Testis (tissue), 3 donors: Measurements from ENCODE around the gene CT45A5. TPM values are rescaled to one million over a fixed set of nuclear protein-coding genes. Genes with fewer than 3 reads are reported as not detected.
"Not testable (repeated sequence)": the region's sequence is repeated elsewhere in the genome, so short reads cannot be mapped to it uniquely, and the experiment has no call there.

ENCODE experiments used
- DNase-seq: peaks from one replicate; pipeline ENCODE4 v3.0.0-alpha.2; 2019
- H3K27ac ChIP-seq, 2 donors: fragments of 200-600 bp; sonication (generic); one replicate each; pipeline ENCODE4 v1.5.1; 2019
- H3K27me3 ChIP-seq: fragments of 200-600 bp; sonication (generic); one replicate; pipeline ENCODE4 v1.5.1; 2019
- H3K36me3 ChIP-seq: fragments of 200-600 bp; sonication (generic); one replicate; pipeline ENCODE4 v1.5.1; 2017; ENCODE audit warnings: low read depth; ENCODE audit errors: missing control alignments
- H3K4me1 ChIP-seq: fragments of 200-600 bp; sonication (generic); one replicate; pipeline ENCODE4 v1.5.1; 2019
- H3K4me3 ChIP-seq, 2 donors: fragments of 200-600 bp; sonication (generic); one replicate each; pipeline ENCODE4 v1.5.1; 2017 to 2019
- H3K9me3 ChIP-seq: fragments of 200-600 bp; sonication (generic); one replicate; pipeline ENCODE4 v1.5.1; 2017
- CTCF ChIP-seq, 3 experiments: fragments of 450-650 bp in 2 of 3; fragments of 200-600 bp in 1 of 3; sonication (generic) in 1 of 3; IDR thresholded peaks; one replicate each; pipeline ENCODE4 v1.5.1; 2016 to 2019; ENCODE audit warnings: antibody characterized with exemption in 3 of 3, mild to moderate bottlenecking in 2 of 3, moderate library complexity in 1 of 3
- POLR2A ChIP-seq: fragments of 450-650 bp; IDR thresholded peaks from one replicate; pipeline ENCODE4 v1.6.1; 2017; ENCODE audit warnings: antibody characterized with exemption, mild to moderate bottlenecking, moderate library complexity
- WGBS, 2 donors: methylation state at CpG; one replicate each; pipeline ENCODE4 v1.1.5; 2018; 5-methylcytosine and 5-hydroxymethylcytosine counted together
- intact Hi-C: fragments of 100-400 bp; cut with DNase I; formaldehyde crosslinking; loops from one replicate; pipeline ENCODE4 v1.15.1; 2023; ENCODE audit warnings: low total_unique reads
- polyA plus RNA-seq: library from polyadenylated mRNA; stranded (reverse); fragments of 350-450 nt; fragmentation: Illumina TruSeq; extraction: RNeasy Lipid Tissue Mini Kit (QIAGEN cat#74804); gene quantifications from one replicate; pipeline ENCODE4 v1.2.3, GENCODE V29; 2014; ENCODE audit warnings: low read depth, low replicate concordance; ENCODE audit not compliant: insufficient read depth
- total RNA-seq, 2 donors: library from RNA; depleted of rRNA; stranded (reverse); fragments of >200 nt; gene quantifications; one replicate each; pipeline ENCODE4 v1.2.3, GENCODE V29; 2016

The CT45A5 gene
- total and polyA plus RNA-seq, 3 donors from 2014 or later = 6.2 to 8.1 (median 6.7) TPM

DNA sequence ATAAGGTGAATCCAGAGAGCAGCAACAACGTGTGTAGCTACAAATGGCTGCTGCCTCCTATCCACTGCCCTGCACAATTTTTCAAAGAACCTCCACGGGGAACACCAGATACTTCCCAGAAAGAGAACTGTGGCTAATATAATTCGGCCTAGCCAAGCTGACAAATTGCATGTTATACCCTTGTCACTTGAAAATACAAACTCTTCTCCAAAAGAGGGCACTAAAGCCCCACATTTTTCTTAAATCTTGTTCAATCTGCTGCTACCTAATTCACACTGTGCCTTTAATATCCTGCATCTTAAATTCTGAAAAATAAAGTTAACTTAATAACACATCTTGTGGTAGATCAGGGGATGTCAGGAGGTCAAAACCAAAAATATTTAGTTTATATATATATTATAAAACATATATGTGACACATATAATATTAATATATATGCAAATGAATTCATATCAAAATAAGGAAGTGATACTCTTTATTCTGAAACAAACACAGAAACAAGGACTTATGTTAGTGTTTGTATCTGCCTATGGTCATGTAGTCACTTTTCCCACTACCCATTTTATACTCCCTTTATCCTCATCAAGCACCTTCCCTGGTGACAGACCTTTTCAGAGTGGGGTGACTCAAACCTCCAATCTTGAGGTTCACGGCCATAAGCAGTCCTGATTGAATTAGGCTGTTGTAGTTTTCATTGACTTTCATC is 47.8 kb downstream of the CT45A5 start:
- DNase-seq = no peak
- no peaks in the 10 kb centered on the region for H3K9me3 ChIP-seq
- intact Hi-C loops = no loop called here
- WGBS, 2 donors = 48 to 50% methylated on average over 2 to 4 of the region's 4 CpGs
- no peak overlapping the region for H3K4me3 ChIP-seq
- no peak overlapping the region for H3K27ac ChIP-seq
- H3K4me1 ChIP-seq = no peaks in the 10 kb centered on the region
- TF ChIP-seq POLR2A (no peak), CTCF (IDR thresholded peaks at IDR 0.05) (no peak)
- no peaks in the 10 kb centered on the region for H3K27me3 ChIP-seq
- H3K36me3 ChIP-seq = no peaks in the 10 kb centered on the region

GRCh38 chrX:135734666-135735065 is 50.6 kb downstream of the CT45A5 start:
- 63 to 67% methylated on average over 5 of the region's 5 CpGs for WGBS, 2 donors
- DNase-seq, intact Hi-C loops: not testable (repeated sequence)

More at GRCh38 chrX:135734666-135735065, 50.6 kb downstream of the CT45A5 start:
- H3K4me3 ChIP-seq, H3K27ac ChIP-seq, H3K4me1 ChIP-seq, H3K9me3 ChIP-seq, H3K27me3 ChIP-seq, H3K36me3 ChIP-seq: not testable (repeated sequence)

Other genes starting within 250 kb of the CT45A5 start
- gene CT45A1, start 71.9 kb downstream of the CT45A5 start, total RNA-seq = 10 to 100 TPM in 1 of 2 donors, 1 to 10 TPM in 1; 6.6 to 11.9 TPM
- 8.3 TPM for gene CT45A1, start 71.9 kb downstream of the CT45A5 start, polyA plus RNA-seq
- 10 to 100 TPM; 19.9 to 27.5 TPM for gene CT45A3, start 17.3 kb downstream of the CT45A5 start, total RNA-seq
- gene CT45A3, start 17.3 kb downstream of the CT45A5 start, polyA plus RNA-seq = 20.7 TPM
- not detected for gene CT45A6, start 17.3 kb upstream of the CT45A5 start, total RNA-seq
- not detected for gene CT45A6, start 17.3 kb upstream of the CT45A5 start, polyA plus RNA-seq
- gene CT45A2, start 34.5 kb upstream of the CT45A5 start, total RNA-seq = under 1 TPM in 1 of 2 donors, not detected in 1; 0.31 TPM
- 0.37 TPM for gene CT45A2, start 34.5 kb upstream of the CT45A5 start, polyA plus RNA-seq
- not detected for gene CT45A7, start 51.8 kb upstream of the CT45A5 start, total RNA-seq
- 0.83 TPM for gene CT45A7, start 51.8 kb upstream of the CT45A5 start, polyA plus RNA-seq
- gene CT45A8, start 69.0 kb upstream of the CT45A5 start, total RNA-seq = under 1 TPM in 1 of 2 donors, not detected in 1; 0.31 TPM
- gene CT45A8, start 69.0 kb upstream of the CT45A5 start, polyA plus RNA-seq = 0.37 TPM
- gene CT45A9, start 86.3 kb upstream of the CT45A5 start, total RNA-seq = not detected
- gene CT45A9, start 86.3 kb upstream of the CT45A5 start, polyA plus RNA-seq = not detected
- 10 to 100 TPM; 17.7 to 27.9 TPM for gene CT45A10, start 107.9 kb upstream of the CT45A5 start, total RNA-seq
- gene CT45A10, start 107.9 kb upstream of the CT45A5 start, polyA plus RNA-seq = 10.0 TPM
- gene SAGE1, start 108.2 kb upstream of the CT45A5 start, total RNA-seq = 1 to 10 TPM; 3.9 to 5.5 TPM
- gene SAGE1, start 108.2 kb upstream of the CT45A5 start, polyA plus RNA-seq = 5.3 TPM
- 10 to 100 TPM in 1 of 2 donors, 1 to 10 TPM in 1; 9.8 to 11.1 TPM for gene MMGT1, start 188.5 kb upstream of the CT45A5 start, total RNA-seq
- gene MMGT1, start 188.5 kb upstream of the CT45A5 start, polyA plus RNA-seq = 8.8 TPM
- gene SLC9A6, start 199.9 kb upstream of the CT45A5 start, total RNA-seq = 10 to 100 TPM; 18.3 to 19.9 TPM
- gene SLC9A6, start 199.9 kb upstream of the CT45A5 start, polyA plus RNA-seq = 13.0 TPM